K562 (cell line): ENCODE measurements around the gene AARS1. TPM values are rescaled to one million over a fixed set of nuclear protein-coding genes. Genes with fewer than 3 reads are reported as not detected.
"Not testable (repeated sequence)": the region's sequence is repeated elsewhere in the genome, so short reads cannot be mapped to it uniquely, and the experiment has no call there.

Experiments used
- ATAC-seq: fragments of 200-7000 bp; cut with Tn5 transposase; 3 replicates; pipeline ENCODE4 v1.9.1; 2020; ENCODE audit warnings: moderate library complexity
- BruUV-seq: library from RNA; stranded (reverse); fragments of 400-500 nt; replicated peaks from 2 replicates; lab custom pipeline; 2021; lab: Mats Ljungman, UMichigan
- CTCF ChIA-PET: fragments of 300-600 bp; formaldehyde crosslinking; extraction: SDS; loops from one replicate; lab custom pipeline; 2021; ENCODE audit warnings: low intra/inter-chr PET ratio; lab: Yijun Ruan, JAX
- POLR2A ChIA-PET: fragments of 300-600, 350-650 bp; sonication (Branson Sonifier 250); formaldehyde crosslinking; extraction: SDS; loops from one replicate; lab custom pipeline; 2021; ENCODE audit warnings: antibody characterized with exemption, inconsistent platforms; lab: Yijun Ruan, JAX
- DNase-seq, 4 experiments: peaks; one replicate each; pipeline versions ENCODE4 v3.0.0 to v3.0.0-alpha.2; 2011 to 2018; ENCODE audit warnings: low spot score in 3 of 4, mixed read lengths in 3 of 4; ENCODE audit errors: extremely low read depth in 1 of 4
- FAIRE-seq: peaks from 2 replicates; lab custom pipeline; 2011; peaks lifted over from hg19 to GRCh38; lab: Jason Lieb, UNC
- H2AFZ ChIP-seq: 2 replicates; pipeline ENCODE4 v1.6.0; 2011; ENCODE audit warnings: low read depth, low read length, control low read depth, inconsistent platforms
- H3K27ac ChIP-seq: fragments of 200-600 bp; 3 replicates; pipeline ENCODE4 v1.8.0; 2011; ENCODE audit warnings: low read depth, mild to moderate bottlenecking, control low read depth, inconsistent platforms, low read length, moderate library complexity, mixed read lengths; ENCODE audit errors: extremely low read depth
- H3K27me3 ChIP-seq, 2 experiments: fragments of 300-600 bp in 1 of 2; 2 replicates in 1 of 2; 3 replicates in 1 of 2; pipeline versions ENCODE4 v1.6.0 to v1.8.0; 2011; ENCODE audit warnings: inconsistent platforms in 2 of 2, low read length in 2 of 2, mild to moderate bottlenecking in 1 of 2, mixed read lengths in 1 of 2, moderate library complexity in 1 of 2; ENCODE audit not compliant: control insufficient read depth in 2 of 2, insufficient read depth in 2 of 2
- H3K36me3 ChIP-seq: fragments of 300-600 bp; 3 replicates; pipeline ENCODE4 v1.8.0; 2011; ENCODE audit warnings: mild to moderate bottlenecking, low read length, inconsistent platforms; ENCODE audit not compliant: control insufficient read depth, insufficient read depth
- H3K4me1 ChIP-seq, 2 experiments: fragments of 200-600 bp in 1 of 2; replicated peaks in 1 of 2; 2 replicates in 1 of 2; 3 replicates in 1 of 2; pipeline versions ENCODE4 v1.5.1 to v1.8.0; 2011; ENCODE audit warnings: inconsistent platforms in 2 of 2, low read length in 2 of 2, mild to moderate bottlenecking in 1 of 2, mixed read lengths in 1 of 2, moderate library complexity in 1 of 2; ENCODE audit not compliant: control insufficient read depth in 2 of 2, insufficient read depth in 2 of 2
- H3K4me2 ChIP-seq: 2 replicates; pipeline ENCODE4 v1.6.1; 2011; ENCODE audit warnings: low read length, control low read depth, inconsistent platforms, mixed read lengths; ENCODE audit not compliant: insufficient read depth
- H3K4me3 ChIP-seq: fragments of 200-600 bp; sonication (generic), shearing (Covaris generic); 2 replicates; pipeline ENCODE4 v1.5.1; 2016; ENCODE audit warnings: control low read depth, inconsistent platforms
- H3K79me2 ChIP-seq: fragments of 200-600 bp; 3 replicates; pipeline ENCODE4 v1.8.0; 2011; ENCODE audit warnings: low read length, inconsistent platforms; ENCODE audit not compliant: control insufficient read depth, insufficient read depth
- H3K9ac ChIP-seq, 2 experiments: 2 replicates each; pipeline versions ENCODE4 v1.6.0 to v1.6.1; 2011; ENCODE audit warnings: low read depth in 2 of 2, low read length in 2 of 2, control low read depth in 1 of 2, inconsistent platforms in 1 of 2, mild to moderate bottlenecking in 1 of 2, mixed read lengths in 1 of 2; ENCODE audit not compliant: insufficient read depth in 1 of 2
- H3K9me1 ChIP-seq: one replicate; pipeline ENCODE4 v1.6.0; 2011; ENCODE audit warnings: inconsistent platforms, mild to moderate bottlenecking, low read length, moderate library complexity; ENCODE audit not compliant: control insufficient read depth, insufficient read depth
- H3K9me3 ChIP-seq: replicated peaks from 2 replicates; pipeline ENCODE4 v1.5.1; 2011; ENCODE audit warnings: low read depth, low read length, inconsistent platforms; ENCODE audit not compliant: control insufficient read depth, insufficient read depth
- H4K20me1 ChIP-seq: replicated peaks from 2 replicates; pipeline ENCODE4 v1.6.1; 2011; ENCODE audit warnings: low read length, inconsistent platforms, mixed read lengths; ENCODE audit not compliant: control insufficient read depth, insufficient read depth
- WGBS: fragments of 100-300 bp; shearing (Covaris generic); methylation state at CpG from one replicate; pipeline ENCODE4 v1.1.6; 2016; ENCODE audit warnings: low coverage, mixed read lengths; ENCODE audit not compliant: insufficient coverage; ENCODE audit errors: missing lambda C conversion rate; 5-methylcytosine and 5-hydroxymethylcytosine counted together
- in situ Hi-C: fragments of 300-500 bp; cut with MboI; formaldehyde crosslinking; loops from 4 replicates; pipeline ENCODE4 v1.15.0; 2018; ENCODE audit warnings: inconsistent platforms, mixed read lengths
- intact Hi-C: fragments of 100-400 bp; cut with micrococcal nuclease; formaldehyde crosslinking; loops from 2 replicates; pipeline ENCODE4 v1.14.2; 2022
- polyA plus RNA-seq, 8 experiments: library from polyadenylated mRNA; depleted of rRNA in 4 of 8; stranded (reverse) in 5 of 8; unstranded in 3 of 8; fragments of >200 nt; fragmentation: Nextera tagmentation in 2 of 8; fragmentation: Illumina TruSeq in 1 of 8; extraction: Ambion mirVana in 2 of 8; extraction: Trizol in 1 of 8; gene quantifications; 2 replicates each; pipeline versions ENCODE4 v1.2.1 to v1.2.3, GENCODE V29; 2011 to 2014; ENCODE audit warnings: inconsistent platforms in 1 of 8, missing spikeins in 1 of 8
- total RNA-seq, 7 experiments: library from RNA; depleted of rRNA in 6 of 7; stranded (reverse); fragments of >200 nt in 6 of 7; fragmentation: Illumina TruSeq in 2 of 7; extraction: Trizol in 2 of 7; gene quantifications; 2 replicates each; pipeline versions ENCODE4 v1.2.1 to v1.2.3, GENCODE V29; 2011 to 2021; ENCODE audit warnings: low replicate concordance in 1 of 7

AARS1 gene
- total and polyA plus RNA-seq, 9 of the 15 experiments (the other 6 are each of a cell fraction or from before 2014, with no cell fraction given), result 50.1 to 235 (median 174) TPM

DNA sequence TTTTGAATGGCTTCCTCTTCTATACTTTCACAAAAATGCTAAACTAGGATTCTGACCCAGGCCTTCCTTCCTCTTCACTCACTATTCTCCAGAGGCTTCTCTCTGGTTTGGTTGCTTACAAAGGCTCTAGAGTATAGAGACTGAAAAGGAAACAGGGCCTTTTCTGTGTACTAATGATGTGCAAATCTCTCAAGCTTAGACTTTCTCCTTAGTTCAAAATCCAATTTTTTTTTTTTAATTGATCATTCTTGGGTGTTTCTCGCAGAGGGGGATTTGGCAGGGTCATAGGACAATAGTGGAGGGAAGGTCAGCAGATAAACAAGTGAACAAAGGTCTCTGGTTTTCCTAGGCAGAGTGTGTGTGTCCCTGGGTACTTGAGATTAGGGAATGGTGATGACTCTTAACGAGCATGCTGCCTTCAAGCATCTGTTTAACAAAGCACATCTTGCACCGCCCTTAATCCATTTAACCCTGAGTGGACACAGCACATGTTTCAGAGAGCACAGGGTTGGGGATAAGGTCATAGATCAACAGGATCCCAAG lies 65.3 kb downstream of the AARS1 start:
- intact Hi-C loops, H3K9me3 ChIP-seq, H3K4me3 ChIP-seq, H3K27ac ChIP-seq, H3K9me1 ChIP-seq, ATAC-seq, H2AFZ ChIP-seq, POLR2A ChIA-PET, DNase-seq, H3K4me1 ChIP-seq, BruUV-seq, H3K79me2 ChIP-seq, FAIRE-seq, H4K20me1 ChIP-seq, in situ Hi-C loops, H3K4me2 ChIP-seq, H3K9ac ChIP-seq, CTCF ChIA-PET, H3K36me3 ChIP-seq, H3K27me3 ChIP-seq: not testable (repeated sequence)
- no CpG with 5 or more reads among the region's 3 CpGs for WGBS

DNA sequence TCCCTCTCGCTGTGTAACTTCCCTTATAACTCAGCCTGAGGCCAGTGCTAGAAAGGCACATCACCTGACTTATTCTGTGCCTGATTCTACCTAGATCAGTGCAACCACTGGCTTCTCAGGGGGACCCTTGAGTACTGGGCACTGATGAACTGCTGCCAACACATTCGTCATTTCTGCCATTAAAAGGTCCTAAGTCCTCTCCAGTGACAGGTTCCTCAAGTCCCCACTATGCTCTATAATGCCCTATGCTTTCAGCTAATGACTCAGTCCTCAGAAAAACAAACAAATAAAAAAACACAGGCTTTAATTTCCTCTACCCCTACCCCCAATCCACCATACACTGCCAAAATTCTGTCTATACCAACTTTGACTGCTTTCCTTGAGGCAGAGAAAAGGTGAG lies 66.1 kb downstream of the AARS1 start:
- in situ Hi-C loops, ATAC-seq, H3K27ac ChIP-seq, H3K4me3 ChIP-seq, H3K9me1 ChIP-seq, BruUV-seq, H3K27me3 ChIP-seq, H3K36me3 ChIP-seq, CTCF ChIA-PET, H3K9ac ChIP-seq, H2AFZ ChIP-seq, H3K9me3 ChIP-seq, FAIRE-seq, H4K20me1 ChIP-seq, H3K4me2 ChIP-seq, POLR2A ChIA-PET, DNase-seq, intact Hi-C loops, H3K79me2 ChIP-seq, H3K4me1 ChIP-seq: not testable (repeated sequence)
- WGBS, result 63% methylated on average over 1 of the region's 2 CpGs

DNA sequence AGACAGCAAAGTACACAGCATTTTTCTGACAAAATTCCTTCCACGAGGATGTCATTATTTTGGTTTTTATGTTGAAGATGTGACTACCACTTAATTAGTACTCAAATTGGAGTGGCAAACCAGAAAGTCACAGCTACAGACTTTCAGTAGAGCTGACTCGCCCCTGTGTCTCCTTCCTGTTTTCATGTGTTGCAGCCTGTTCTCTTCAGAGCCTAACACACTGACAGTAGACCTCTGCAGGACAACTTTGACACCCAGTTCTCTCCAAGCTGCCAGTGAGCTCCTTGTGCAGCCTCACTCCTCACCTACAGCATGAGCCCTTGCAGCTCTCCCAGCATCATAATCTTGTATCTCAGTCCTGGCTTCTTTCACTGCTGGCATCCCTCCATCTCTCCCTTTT lies 66.7 kb downstream of the AARS1 start:
- H3K27me3 ChIP-seq, FAIRE-seq, H3K36me3 ChIP-seq, H3K4me3 ChIP-seq, BruUV-seq, POLR2A ChIA-PET, H2AFZ ChIP-seq, H3K4me1 ChIP-seq, H3K4me2 ChIP-seq, H3K9me1 ChIP-seq, H4K20me1 ChIP-seq, intact Hi-C loops, H3K79me2 ChIP-seq, in situ Hi-C loops, DNase-seq, H3K27ac ChIP-seq, ATAC-seq, H3K9ac ChIP-seq, H3K9me3 ChIP-seq, CTCF ChIA-PET: not testable (repeated sequence)
- whole genome bisulfite sequencing, result no CpG with 5 or more reads among the region's 2 CpGs

DNA sequence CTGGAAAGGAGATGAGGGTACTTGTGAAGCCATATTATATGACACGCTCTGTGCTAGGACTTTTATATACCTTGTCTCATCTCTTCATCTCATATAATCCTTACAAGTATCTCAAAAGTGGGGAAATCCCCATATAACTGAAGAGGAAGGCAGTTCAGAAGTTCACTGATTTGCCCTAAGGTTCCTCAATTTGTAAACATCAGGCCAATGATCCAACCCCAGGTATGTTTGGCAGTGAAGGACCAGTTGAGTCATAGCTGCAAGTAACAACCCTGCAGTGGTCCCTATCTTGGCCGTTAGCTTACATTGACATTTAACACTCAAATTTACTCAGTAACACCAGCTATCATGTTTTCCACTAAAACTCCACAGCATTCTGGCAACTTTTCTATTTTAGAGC lies 70.7 kb downstream of the AARS1 start:
- POLR2A ChIA-PET, CTCF ChIA-PET, H3K36me3 ChIP-seq, H4K20me1 ChIP-seq, DNase-seq, H2AFZ ChIP-seq, ATAC-seq, BruUV-seq, H3K79me2 ChIP-seq, in situ Hi-C loops, H3K9me1 ChIP-seq, H3K9ac ChIP-seq, H3K4me2 ChIP-seq, H3K27me3 ChIP-seq, intact Hi-C loops, H3K27ac ChIP-seq, FAIRE-seq, H3K9me3 ChIP-seq, H3K4me3 ChIP-seq, H3K4me1 ChIP-seq: not testable (repeated sequence)
- WGBS, result 78% methylated on average over 1 of the region's 2 CpGs
